Loucy (cell line): ENCODE results near the gene B4GALT2.

Source experiments
- CTCF ChIP-seq: fragments of 200-600 bp; sonication (generic); conservative IDR thresholded peaks from 2 replicates; pipeline ENCODE4 v1.5.1; 2014; ENCODE audit warnings: mild to moderate bottlenecking, antibody characterized with exemption, low read length
- EZH2phosphoT487 ChIP-seq: fragments of 200-600 bp; IDR thresholded peaks from 2 replicates; pipeline ENCODE4 v1.6.1; 2018; ENCODE audit warnings: antibody characterized with exemption, mild to moderate bottlenecking, moderate library complexity, borderline replicate concordance

- TF ChIP-seq EZH2phosphoT487 (no peak), CTCF (no peak)
Measured at GRCh38 chr1:44029911-44030604, 51.0 kb downstream of the B4GALT2 start.
